Right lobe of liver (tissue), 6 donors: Measurements from ENCODE around the gene NAPG. TPM values are rescaled to one million over a fixed set of nuclear protein-coding genes. Genes with fewer than 3 reads are reported as not detected.
"Not testable (repeated sequence)": the region's sequence is repeated elsewhere in the genome, so short reads cannot be mapped to it uniquely, and the experiment has no call there.

Experiments used
- ATAC-seq, 4 donors: fragments of 200-7000 bp; cut with Tn5 transposase; one replicate each; pipeline ENCODE4 v1.9.1; 2020; ENCODE audit warnings: mild to moderate bottlenecking in 4 of 4, moderate library complexity in 4 of 4
- DNase-seq, 3 donors: peaks; one replicate each; pipeline ENCODE4 v3.0.0-alpha.2; 2020
- H3K27ac ChIP-seq, 3 donors: fragments of 200-600 bp; one replicate each; pipeline ENCODE4 v1.8.0; 2022
- H3K27me3 ChIP-seq, 2 donors: fragments of 200-600 bp; one replicate each; pipeline ENCODE4 v1.8.0; 2022
- H3K36me3 ChIP-seq, 4 donors: fragments of 200-600 bp; sonication (generic) in 1 of 4; one replicate each; pipeline versions ENCODE4 v1.5.1 to v1.8.0; 2017 to 2022; ENCODE audit warnings: control low read depth in 1 of 4
- H3K4me1 ChIP-seq, 4 donors: fragments of 200-600 bp; sonication (generic) in 1 of 4; one replicate each; pipeline versions ENCODE4 v1.5.1 to v1.8.0; 2017 to 2022; ENCODE audit warnings: control low read depth in 1 of 4
- H3K4me3 ChIP-seq, 3 donors: fragments of 200-600 bp; one replicate each; pipeline ENCODE4 v1.8.0; 2022
- H3K9me3 ChIP-seq, 4 donors: fragments of 200-600 bp; sonication (generic) in 1 of 4; one replicate each; pipeline versions ENCODE4 v1.5.1 to v1.8.0; 2017 to 2022; ENCODE audit warnings: control low read depth in 1 of 4
- CTCF ChIP-seq, 4 donors: fragments of 200-600 bp in 3 of 4; fragments of 450-650 bp in 1 of 4; IDR thresholded peaks; one replicate each; pipeline versions ENCODE4 v1.5.1 to v1.8.0; 2016 to 2022; ENCODE audit warnings: antibody characterized with exemption in 4 of 4, mild to moderate bottlenecking in 2 of 4
- POLR2A ChIP-seq: fragments of 450-650 bp; IDR thresholded peaks from one replicate; pipeline ENCODE4 v1.6.1; 2017; ENCODE audit warnings: antibody characterized with exemption, mild to moderate bottlenecking
- WGBS: methylation state at CpG from one replicate; pipeline ENCODE4 v1.1.6; 2018; ENCODE audit warnings: low coverage, low lambda C conversion rate; ENCODE audit not compliant: insufficient coverage; ENCODE audit errors: missing lambda C conversion rate; 5-methylcytosine and 5-hydroxymethylcytosine counted together
- intact Hi-C, 2 donors: fragments of 100-400 bp; cut with DNase I; formaldehyde crosslinking; loops; one replicate each; pipeline versions ENCODE4 v1.11.2 to v1.14.1; 2022
- total RNA-seq, 6 experiments: library from RNA; depleted of rRNA in 2 of 6; stranded (reverse); fragments of >200 nt in 2 of 6; fragmentation: NEBNext Ultra II Directional in 3 of 6; extraction: Animal tissue kit (Norgen Biotek cat#: 25700) in 3 of 6; gene quantifications; one replicate each; pipeline versions ENCODE4 v1.1.0 to v1.2.4, GENCODE V29; 2016 to 2023
- donor health status: DM: no; HTN: yes; CAD: no.
- donor health status: DM: no; HTN: no; CAD: no.
- donor health status: DM: no; HTN: no; CAD: no.
- donor health status: DM: no; HTN: yes; CAD: no.
- donor health status: DM: no; HTN: yes; CAD: no.

Gene NAPG
- total RNA-seq, 6 experiments from 2014 or later, result 10.7 to 20.6 (median 14.1) TPM

GRCh38 chr18:10533111-10533510, 7.3 kb downstream of the NAPG start:
- Histone ChIP-seq H3K4me1 (peaks cover 0 to 2% (median 0%) of the 10 kb centered on the region in 4 donors), H3K4me3 (no peak overlapping the region), H3K27me3 (no peaks in the 10 kb centered on the region), H3K36me3 (peaks cover 0 to 7% (median 0%) of the 10 kb centered on the region in 4 donors), H3K9me3 (no peaks in the 10 kb centered on the region), H3K27ac (no peak overlapping the region)
- WGBS, result 93% methylated on average over 2 of the region's 2 CpGs
- DNase-seq, result no peak
- no peak for TF ChIP-seq POLR2A
- TF ChIP-seq CTCF (IDR thresholded peaks at IDR 0.05), result no peak
- ATAC-seq, result no peak
- intact Hi-C loops, result no loop called here

DNA sequence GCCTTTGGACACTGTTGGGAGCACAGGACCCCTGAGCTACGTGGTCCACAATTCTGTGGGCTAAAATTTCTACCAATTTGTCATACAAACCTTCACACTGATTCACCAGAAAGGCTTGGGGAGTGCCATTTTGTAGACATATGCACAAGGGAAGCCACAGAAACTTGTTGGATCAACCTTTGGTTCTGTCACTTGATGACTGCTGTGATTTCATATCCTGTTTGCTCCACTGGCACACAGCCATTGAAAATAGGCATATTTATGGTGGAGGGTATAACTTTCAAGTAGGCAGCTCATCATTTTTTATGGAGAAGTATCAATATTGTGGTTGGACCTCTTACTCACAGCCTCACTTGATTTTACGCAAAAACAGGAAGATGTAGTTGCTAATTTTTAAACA, 10.5 kb downstream of the NAPG start:
- no peaks in the 10 kb centered on the region for H3K27me3 ChIP-seq
- no peak for ATAC-seq
- no peak for DNase-seq
- H3K4me3 ChIP-seq, result no peak overlapping the region
- intact Hi-C loops, result no loop called here
- 96% methylated on average over 2 of the region's 2 CpGs for WGBS
- TF ChIP-seq CTCF (IDR thresholded peaks at IDR 0.05), result no peak
- TF ChIP-seq POLR2A, result no peak
- no peak overlapping the region for H3K27ac ChIP-seq
- H3K36me3 ChIP-seq, result peaks cover 0 to 27% (median 1%) of the 10 kb centered on the region in 4 donors
- H3K9me3 ChIP-seq, result no peaks in the 10 kb centered on the region
- H3K4me1 ChIP-seq, result peaks cover 0 to 2% (median 0%) of the 10 kb centered on the region in 4 donors

DNA sequence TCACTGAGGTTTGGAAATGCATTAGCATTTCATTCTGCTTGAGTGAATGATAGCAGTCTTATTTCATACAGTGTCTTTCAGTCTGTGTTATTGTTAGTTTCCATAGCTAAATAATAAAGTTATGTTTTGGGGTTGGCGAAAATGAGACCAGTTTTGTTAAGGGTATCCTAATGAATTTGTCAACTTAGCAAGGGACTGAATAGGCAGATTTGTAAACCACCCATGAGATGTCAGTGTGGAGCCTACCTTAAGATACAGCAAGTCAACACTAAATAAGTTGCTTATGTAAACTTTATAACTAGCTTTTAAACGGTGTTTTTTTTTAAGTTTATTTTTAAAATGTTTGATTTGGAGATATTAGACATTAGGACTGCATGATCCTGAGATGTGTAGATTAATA, 11.9 kb downstream of the NAPG start:
- no peak for DNase-seq
- no peaks in the 10 kb centered on the region for H3K27me3 ChIP-seq
- no peaks in the 10 kb centered on the region for H3K9me3 ChIP-seq
- H3K4me1 ChIP-seq, result peaks cover 0 to 2% (median 0%) of the 10 kb centered on the region in 4 donors
- TF ChIP-seq POLR2A, result no peak
- no peak for TF ChIP-seq CTCF (IDR thresholded peaks at IDR 0.05)
- no peak for ATAC-seq
- H3K4me3 ChIP-seq, result no peak overlapping the region
- WGBS, result 66% methylated on average over 2 of the region's 2 CpGs
- intact Hi-C loops, result no loop called here
- no peak overlapping the region for H3K27ac ChIP-seq
- peaks cover 0 to 38% (median 3%) of the 10 kb centered on the region in 4 donors for H3K36me3 ChIP-seq

DNA sequence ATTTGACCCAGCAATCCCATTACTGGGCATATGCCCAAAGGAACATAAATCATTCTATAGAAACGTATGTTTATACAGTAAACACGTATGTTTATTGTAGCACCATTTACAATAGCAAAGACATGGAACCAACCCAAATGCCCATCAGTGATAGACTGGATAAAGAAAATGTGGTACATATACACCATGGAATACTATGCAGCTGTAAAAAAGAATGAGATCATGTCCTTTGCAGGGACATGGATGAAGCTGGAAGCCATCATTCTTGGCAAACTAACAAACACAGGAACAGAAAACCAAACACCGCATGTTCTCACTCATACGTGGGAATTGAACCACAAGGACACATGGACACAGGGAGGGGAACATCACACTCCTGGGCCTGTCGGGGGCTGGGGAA, 13.3 kb downstream of the NAPG start:
- H3K4me1 ChIP-seq, H3K4me3 ChIP-seq, DNase-seq, H3K27me3 ChIP-seq, ATAC-seq, H3K9me3 ChIP-seq, intact Hi-C loops, H3K27ac ChIP-seq: not testable (repeated sequence)
- WGBS, result 96% methylated on average over 5 of the region's 5 CpGs
- H3K36me3 ChIP-seq, result peaks cover 0 to 31% (median 3%) of the 10 kb centered on the region in 4 donors

GRCh38 chr18:10543277-10543676, 17.4 kb downstream of the NAPG start:
- Histone ChIP-seq H3K9me3 (no peaks in the 10 kb centered on the region), H3K4me1 (peaks cover 0 to 7% (median 0%) of the 10 kb centered on the region in 4 donors), H3K27me3 (no peaks in the 10 kb centered on the region), H3K4me3 (no peak overlapping the region), H3K27ac (no peak overlapping the region), H3K36me3 (peaks cover 0 to 61% (median 5%) of the 10 kb centered on the region in 4 donors)
- intact Hi-C loops, result no loop called here
- DNase-seq, result no peak
- no peak for ATAC-seq
- no peak for TF ChIP-seq POLR2A
- TF ChIP-seq CTCF (IDR thresholded peaks at IDR 0.05), result no peak
